Measurements from ENCODE around the gene P2RX3.

P2RX3 gene

GRCh38 chr11:57370941-57371340, 32.8 kb downstream of the P2RX3 start:
- CTCF ChIA-PET: interaction anchor here (1.0 to 1.4 kb wide), 6 partner anchors 9 to 90 kb away, joined by 3 to 4 read pairs (median 4); no protein-coding TSS in a partner anchor
- POLR2A ChIA-PET: no interaction called here
- TF ChIP-seq CTCF (IDR thresholded peaks at IDR 0.05; ENCODE audit: control extremely low read depth, extremely low read depth, low read depth, missing control alignments): no peak
- no peak for DNase-seq (ENCODE audit: extremely low spot score)

- no peak for DNase-seq (ENCODE audit: extremely low spot score)
- no peak for TF ChIP-seq CTCF (IDR thresholded peaks at IDR 0.05; ENCODE audit: control extremely low read depth, extremely low read depth, low read depth, missing control alignments)
- ChIA-PET POLR2A (no interaction called here), CTCF (interaction anchor here (1.1 to 2.6 kb wide), 5 partner anchors 13 to 85 kb away, joined by 3 to 10 read pairs (median 5); no protein-coding TSS in a partner anchor)
These were observed 35.0 kb downstream of the P2RX3 start for GRCh38 chr11:57373146-57373545.

GRCh38 chr11:57374966-57375365, 36.8 kb downstream of the P2RX3 start:
- no peak for TF ChIP-seq CTCF (IDR thresholded peaks at IDR 0.05; ENCODE audit: control extremely low read depth, extremely low read depth, low read depth, missing control alignments)
- POLR2A ChIA-PET: no interaction called here
- CTCF ChIA-PET: interaction anchor here (1.0 kb wide), 1 partner anchor 269 kb away, joined by 3 read pairs; no protein-coding TSS in a partner anchor
- DNase-seq (ENCODE audit: extremely low spot score): no peak

GRCh38 chr11:57375490-57375889, 37.3 kb downstream of the P2RX3 start:
- no peak for TF ChIP-seq CTCF (IDR thresholded peaks at IDR 0.05; ENCODE audit: control extremely low read depth, extremely low read depth, low read depth, missing control alignments)
- POLR2A ChIA-PET: no interaction called here
- no peak for DNase-seq (ENCODE audit: extremely low spot score)
- CTCF ChIA-PET: interaction anchor here (1.0 kb wide), 1 partner anchor 269 kb away, joined by 3 read pairs; no protein-coding TSS in a partner anchor

- CTCF ChIA-PET: interaction anchor here (1.5 kb wide), 1 partner anchor 30 kb away, joined by 3 read pairs; no protein-coding TSS in a partner anchor
- DNase-seq (ENCODE audit: extremely low spot score): no peak
- TF ChIP-seq CTCF (IDR thresholded peaks at IDR 0.05; ENCODE audit: control extremely low read depth, extremely low read depth, low read depth, missing control alignments): no peak
- POLR2A ChIA-PET: no interaction called here
These were observed 38.2 kb downstream of the P2RX3 start for GRCh38 chr11:57376095-57377090.

- CTCF ChIA-PET: interaction anchor here (1.4 to 1.5 kb wide), 2 partner anchors 16 to 31 kb away, joined by 3 read pairs; no protein-coding TSS in a partner anchor
- DNase-seq (ENCODE audit: extremely low spot score): no peak
These were observed 39.0 kb downstream of the P2RX3 start for GRCh38 chr11:57377107-57377506.

More at GRCh38 chr11:57377107-57377506, 39.0 kb downstream of the P2RX3 start:
- POLR2A ChIA-PET: no interaction called here
- no peak for TF ChIP-seq CTCF (IDR thresholded peaks at IDR 0.05; ENCODE audit: control extremely low read depth, extremely low read depth, low read depth, missing control alignments)
